K562 (cell line): ENCODE results near the gene SPTAN1. TPM values are rescaled to one million over a fixed set of nuclear protein-coding genes. Genes with fewer than 3 reads are reported as not detected.

ENCODE experiments used
- HSF4 ChIP-seq: fragments of 250-450 bp; sonication (Bioruptor Pico); IDR thresholded peaks from 2 replicates; pipeline ENCODE4 v2.1.2; 2022; ENCODE audit warnings: mild to moderate bottlenecking, moderate library complexity, borderline replicate concordance
- MTF1 ChIP-seq: fragments of 250-450 bp; sonication (Bioruptor Pico); IDR thresholded peaks from 2 replicates; pipeline ENCODE4 v1.9.0; 2021; ENCODE audit warnings: moderate library complexity, mild to moderate bottlenecking, inconsistent platforms, borderline replicate concordance
- NCOA1 ChIP-seq: fragments of 450-650 bp; IDR thresholded peaks from 2 replicates; pipeline ENCODE4 v1.6.1; 2016; ENCODE audit warnings: low read depth
- NCOA6 ChIP-seq: fragments of 450-650 bp; IDR thresholded peaks from 2 replicates; pipeline ENCODE4 v1.6.1; 2017; ENCODE audit warnings: mild to moderate bottlenecking
- ZNF766 ChIP-seq: fragments of 200-800 bp; sonication (Bioruptor generic); conservative IDR thresholded peaks from 2 replicates; pipeline ENCODE4 v1.6.1; 2016; ENCODE audit warnings: missing genetic modification characterization, missing compliant biosample characterization
- polyA plus RNA-seq, 8 experiments: library from polyadenylated mRNA; depleted of rRNA in 4 of 8; stranded (reverse) in 5 of 8; unstranded in 3 of 8; fragments of >200 nt; fragmentation: Nextera tagmentation in 2 of 8; fragmentation: Illumina TruSeq in 1 of 8; extraction: Ambion mirVana in 2 of 8; extraction: Trizol in 1 of 8; gene quantifications; 2 replicates each; pipeline versions ENCODE4 v1.2.1 to v1.2.3, GENCODE V29; 2011 to 2014; ENCODE audit warnings: inconsistent platforms in 1 of 8, missing spikeins in 1 of 8
- total RNA-seq, 7 experiments: library from RNA; depleted of rRNA in 6 of 7; stranded (reverse); fragments of >200 nt in 6 of 7; fragmentation: Illumina TruSeq in 2 of 7; extraction: Trizol in 2 of 7; gene quantifications; 2 replicates each; pipeline versions ENCODE4 v1.2.1 to v1.2.3, GENCODE V29; 2011 to 2021; ENCODE audit warnings: low replicate concordance in 1 of 7
- TF ChIP-seq, protein P1 (sequence below), 2 experiments: fragments of 450-650 bp in 1 of 2; sonication (generic) in 1 of 2; formaldehyde crosslinking in 1 of 2; IDR thresholded peaks; 2 replicates each; pipeline versions ENCODE4 v1.7.1 to v1.9.0; 2016 to 2022; ENCODE audit warnings: inconsistent platforms in 1 of 2, mild to moderate bottlenecking in 1 of 2, missing genetic modification reagents in 1 of 2
- TF ChIP-seq, protein P2 (sequence below): fragments of 200-400 bp; formaldehyde crosslinking; IDR thresholded peaks from 2 replicates; pipeline ENCODE4 v1.6.1; 2017; ENCODE audit warnings: mild to moderate bottlenecking, low read depth, low read length, moderate library complexity
- TF ChIP-seq, protein P3 (sequence below), 3 experiments: fragments of 200-800 bp in 1 of 3; fragments of 250-450 bp in 1 of 3; fragments of 450-650 bp in 1 of 3; sonication (Bioruptor Pico) in 1 of 3; sonication (Bioruptor generic) in 1 of 3; formaldehyde crosslinking in 1 of 3; IDR thresholded peaks; 2 replicates each; pipeline versions ENCODE4 v1.6.1 to v1.8.0; 2016 to 2022; ENCODE audit warnings: mild to moderate bottlenecking in 2 of 3, missing genetic modification characterization in 2 of 3, missing compliant biosample characterization in 1 of 3, moderate library complexity in 1 of 3
- TF ChIP-seq, protein P4 (sequence below): IDR thresholded peaks from 2 replicates; pipeline ENCODE4 v1.6.1; 2014; ENCODE audit warnings: antibody characterized with exemption

Gene SPTAN1
- total and polyA plus RNA-seq, 9 of the 15 experiments (the other 6 are each of a cell fraction or from before 2014, with no cell fraction given), result 1.5 to 13.5 (median 6.8) TPM

GRCh38 chr9:128593039-128593438 lies 40.7 kb downstream of the SPTAN1 start (continued):
- TF ChIP-seq, protein P1, sequence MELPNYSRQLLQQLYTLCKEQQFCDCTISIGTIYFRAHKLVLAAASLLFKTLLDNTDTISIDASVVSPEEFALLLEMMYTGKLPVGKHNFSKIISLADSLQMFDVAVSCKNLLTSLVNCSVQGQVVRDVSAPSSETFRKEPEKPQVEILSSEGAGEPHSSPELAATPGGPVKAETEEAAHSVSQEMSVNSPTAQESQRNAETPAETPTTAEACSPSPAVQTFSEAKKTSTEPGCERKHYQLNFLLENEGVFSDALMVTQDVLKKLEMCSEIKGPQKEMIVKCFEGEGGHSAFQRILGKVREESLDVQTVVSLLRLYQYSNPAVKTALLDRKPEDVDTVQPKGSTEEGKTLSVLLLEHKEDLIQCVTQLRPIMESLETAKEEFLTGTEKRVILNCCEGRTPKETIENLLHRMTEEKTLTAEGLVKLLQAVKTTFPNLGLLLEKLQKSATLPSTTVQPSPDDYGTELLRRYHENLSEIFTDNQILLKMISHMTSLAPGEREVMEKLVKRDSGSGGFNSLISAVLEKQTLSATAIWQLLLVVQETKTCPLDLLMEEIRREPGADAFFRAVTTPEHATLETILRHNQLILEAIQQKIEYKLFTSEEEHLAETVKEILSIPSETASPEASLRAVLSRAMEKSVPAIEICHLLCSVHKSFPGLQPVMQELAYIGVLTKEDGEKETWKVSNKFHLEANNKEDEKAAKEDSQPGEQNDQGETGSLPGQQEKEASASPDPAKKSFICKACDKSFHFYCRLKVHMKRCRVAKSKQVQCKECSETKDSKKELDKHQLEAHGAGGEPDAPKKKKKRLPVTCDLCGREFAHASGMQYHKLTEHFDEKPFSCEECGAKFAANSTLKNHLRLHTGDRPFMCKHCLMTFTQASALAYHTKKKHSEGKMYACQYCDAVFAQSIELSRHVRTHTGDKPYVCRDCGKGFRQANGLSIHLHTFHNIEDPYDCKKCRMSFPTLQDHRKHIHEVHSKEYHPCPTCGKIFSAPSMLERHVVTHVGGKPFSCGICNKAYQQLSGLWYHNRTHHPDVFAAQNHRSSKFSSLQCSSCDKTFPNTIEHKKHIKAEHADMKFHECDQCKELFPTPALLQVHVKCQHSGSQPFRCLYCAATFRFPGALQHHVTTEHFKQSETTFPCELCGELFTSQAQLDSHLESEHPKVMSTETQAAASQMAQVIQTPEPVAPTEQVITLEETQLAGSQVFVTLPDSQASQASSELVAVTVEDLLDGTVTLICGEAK (IDR thresholded peaks at IDR 0.05), result no peak
- TF ChIP-seq, protein P1 (CRISPR knock-in tag; IDR thresholded peaks at IDR 0.05), result no peak
- TF ChIP-seq HSF4 (CRISPR knock-in tag) (no peak), ZNF766 (CRISPR knock-in tag) (no peak), NCOA1 (peak; percentile 48; the same call in 1 of the 2 replicates), NCOA6 (no peak), MTF1 (CRISPR knock-in tag) (no peak)
- TF ChIP-seq, protein P2, sequence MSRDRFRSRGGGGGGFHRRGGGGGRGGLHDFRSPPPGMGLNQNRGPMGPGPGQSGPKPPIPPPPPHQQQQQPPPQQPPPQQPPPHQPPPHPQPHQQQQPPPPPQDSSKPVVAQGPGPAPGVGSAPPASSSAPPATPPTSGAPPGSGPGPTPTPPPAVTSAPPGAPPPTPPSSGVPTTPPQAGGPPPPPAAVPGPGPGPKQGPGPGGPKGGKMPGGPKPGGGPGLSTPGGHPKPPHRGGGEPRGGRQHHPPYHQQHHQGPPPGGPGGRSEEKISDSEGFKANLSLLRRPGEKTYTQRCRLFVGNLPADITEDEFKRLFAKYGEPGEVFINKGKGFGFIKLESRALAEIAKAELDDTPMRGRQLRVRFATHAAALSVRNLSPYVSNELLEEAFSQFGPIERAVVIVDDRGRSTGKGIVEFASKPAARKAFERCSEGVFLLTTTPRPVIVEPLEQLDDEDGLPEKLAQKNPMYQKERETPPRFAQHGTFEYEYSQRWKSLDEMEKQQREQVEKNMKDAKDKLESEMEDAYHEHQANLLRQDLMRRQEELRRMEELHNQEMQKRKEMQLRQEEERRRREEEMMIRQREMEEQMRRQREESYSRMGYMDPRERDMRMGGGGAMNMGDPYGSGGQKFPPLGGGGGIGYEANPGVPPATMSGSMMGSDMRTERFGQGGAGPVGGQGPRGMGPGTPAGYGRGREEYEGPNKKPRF, result no peak
- TF ChIP-seq, protein P3, sequence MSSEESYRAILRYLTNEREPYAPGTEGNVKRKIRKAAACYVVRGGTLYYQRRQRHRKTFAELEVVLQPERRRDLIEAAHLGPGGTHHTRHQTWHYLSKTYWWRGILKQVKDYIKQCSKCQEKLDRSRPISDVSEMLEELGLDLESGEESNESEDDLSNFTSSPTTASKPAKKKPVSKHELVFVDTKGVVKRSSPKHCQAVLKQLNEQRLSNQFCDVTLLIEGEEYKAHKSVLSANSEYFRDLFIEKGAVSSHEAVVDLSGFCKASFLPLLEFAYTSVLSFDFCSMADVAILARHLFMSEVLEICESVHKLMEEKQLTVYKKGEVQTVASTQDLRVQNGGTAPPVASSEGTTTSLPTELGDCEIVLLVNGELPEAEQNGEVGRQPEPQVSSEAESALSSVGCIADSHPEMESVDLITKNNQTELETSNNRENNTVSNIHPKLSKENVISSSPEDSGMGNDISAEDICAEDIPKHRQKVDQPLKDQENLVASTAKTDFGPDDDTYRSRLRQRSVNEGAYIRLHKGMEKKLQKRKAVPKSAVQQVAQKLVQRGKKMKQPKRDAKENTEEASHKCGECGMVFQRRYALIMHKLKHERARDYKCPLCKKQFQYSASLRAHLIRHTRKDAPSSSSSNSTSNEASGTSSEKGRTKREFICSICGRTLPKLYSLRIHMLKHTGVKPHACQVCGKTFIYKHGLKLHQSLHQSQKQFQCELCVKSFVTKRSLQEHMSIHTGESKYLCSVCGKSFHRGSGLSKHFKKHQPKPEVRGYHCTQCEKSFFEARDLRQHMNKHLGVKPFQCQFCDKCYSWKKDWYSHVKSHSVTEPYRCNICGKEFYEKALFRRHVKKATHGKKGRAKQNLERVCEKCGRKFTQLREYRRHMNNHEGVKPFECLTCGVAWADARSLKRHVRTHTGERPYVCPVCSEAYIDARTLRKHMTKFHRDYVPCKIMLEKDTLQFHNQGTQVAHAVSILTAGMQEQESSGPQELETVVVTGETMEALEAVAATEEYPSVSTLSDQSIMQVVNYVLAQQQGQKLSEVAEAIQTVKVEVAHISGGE (CRISPR knock-in tag; IDR thresholded peaks at IDR 0.05), result no peak
- TF ChIP-seq, protein P4, sequence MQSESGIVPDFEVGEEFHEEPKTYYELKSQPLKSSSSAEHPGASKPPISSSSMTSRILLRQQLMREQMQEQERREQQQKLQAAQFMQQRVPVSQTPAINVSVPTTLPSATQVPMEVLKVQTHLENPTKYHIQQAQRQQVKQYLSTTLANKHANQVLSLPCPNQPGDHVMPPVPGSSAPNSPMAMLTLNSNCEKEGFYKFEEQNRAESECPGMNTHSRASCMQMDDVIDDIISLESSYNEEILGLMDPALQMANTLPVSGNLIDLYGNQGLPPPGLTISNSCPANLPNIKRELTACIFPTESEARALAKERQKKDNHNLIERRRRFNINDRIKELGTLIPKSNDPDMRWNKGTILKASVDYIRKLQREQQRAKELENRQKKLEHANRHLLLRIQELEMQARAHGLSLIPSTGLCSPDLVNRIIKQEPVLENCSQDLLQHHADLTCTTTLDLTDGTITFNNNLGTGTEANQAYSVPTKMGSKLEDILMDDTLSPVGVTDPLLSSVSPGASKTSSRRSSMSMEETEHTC, result no peak
